WI38 (cell line): ENCODE measurements around the gene SLC16A5.

Experiments
- H3K4me3 ChIP-seq: 2 replicates; pipeline ENCODE4 v1.5.1; 2011; ENCODE audit warnings: low read depth, mild to moderate bottlenecking, control low read depth, low read length
- CTCF ChIP-seq: IDR thresholded peaks from 2 replicates; pipeline ENCODE4 v1.5.1; 2012; ENCODE audit warnings: low read depth, mild to moderate bottlenecking, control low read depth, low read length

The SLC16A5 gene

GRCh38 chr17:75155191-75155601 is 67.4 kb downstream of the SLC16A5 start:
- no peak for TF ChIP-seq CTCF
- H3K4me3 ChIP-seq = no peak overlapping the region
